PFSK-1 (cell line): ENCODE measurements around the gene C2orf72.

Source experiments
- FOXP2 ChIP-seq: optimal IDR thresholded peaks from 2 replicates; pipeline ENCODE3; 2011; ENCODE audit warnings: borderline replicate concordance, control low read depth, inconsistent platforms; ENCODE audit not compliant: insufficient read depth; ENCODE audit errors: extremely low read length, extremely low read depth
- POLR2AphosphoS5 ChIP-seq: IDR thresholded peaks from 2 replicates; pipeline ENCODE4 v1.6.1; 2012; ENCODE audit warnings: low read depth, mild to moderate bottlenecking, control low read depth, low read length, moderate library complexity
- REST ChIP-seq, 2 experiments: IDR thresholded peaks; 2 replicates each; pipeline versions ENCODE4 v1.6.1 to v1.8.0; 2011 to 2012; ENCODE audit warnings: low read depth in 2 of 2, low read length in 2 of 2, control low read depth in 1 of 2, inconsistent platforms in 1 of 2, mild to moderate bottlenecking in 1 of 2, moderate library complexity in 1 of 2; ENCODE audit not compliant: insufficient read depth in 1 of 2
- SIN3A ChIP-seq: IDR thresholded peaks from 2 replicates; pipeline ENCODE4 v1.6.1; 2012; ENCODE audit warnings: mild to moderate bottlenecking, low read length, moderate library complexity, borderline replicate concordance; ENCODE audit not compliant: insufficient read depth
- TAF1 ChIP-seq: IDR thresholded peaks from 2 replicates; pipeline ENCODE4 v1.6.1; 2012; ENCODE audit warnings: low read length, control low read depth, borderline replicate concordance; ENCODE audit not compliant: insufficient read depth

The C2orf72 gene

GRCh38 chr2:231039821-231040364 is 2.6 kb downstream of the C2orf72 start:
- TF ChIP-seq SIN3A (no peak), TAF1 (no peak), REST (IDR thresholded peaks at IDR 0.05; ENCODE audit: insufficient read depth in 1 of 2, low read depth in 2 of 2, low read length in 2 of 2) (no peak), FOXP2 (no peak), POLR2AphosphoS5 (no peak)

GRCh38 chr2:231041061-231041689 is 3.9 kb downstream of the C2orf72 start:
- TF ChIP-seq REST (IDR thresholded peaks at IDR 0.05; ENCODE audit: insufficient read depth in 1 of 2, low read depth in 2 of 2, low read length in 2 of 2) (no peak), SIN3A (no peak), FOXP2 (no peak), POLR2AphosphoS5 (no peak), TAF1 (no peak)

- TF ChIP-seq TAF1, result no peak
- no peak for TF ChIP-seq FOXP2
- no peak for TF ChIP-seq REST (IDR thresholded peaks at IDR 0.05; ENCODE audit: insufficient read depth in 1 of 2, low read depth in 2 of 2, low read length in 2 of 2)
- no peak for TF ChIP-seq SIN3A
- TF ChIP-seq POLR2AphosphoS5, result no peak
Measured at GRCh38 chr2:231043796-231044195, 6.5 kb downstream of the C2orf72 start.

GRCh38 chr2:231046916-231047273 is 9.6 kb downstream of the C2orf72 start:
- TF ChIP-seq SIN3A (no peak), POLR2AphosphoS5 (no peak), FOXP2 (no peak), REST (IDR thresholded peaks at IDR 0.05; ENCODE audit: insufficient read depth in 1 of 2, low read depth in 2 of 2, low read length in 2 of 2) (no peak), TAF1 (no peak)
